A549 (cell line): ENCODE measurements around the gene GRIK4. TPM values are rescaled to one million over a fixed set of nuclear protein-coding genes. Genes with fewer than 3 reads are reported as not detected.

Experiments
- ATAC-seq, 2 experiments: fragments of 200-7000 bp in 1 of 2; fragments of >200 bp in 1 of 2; cut with Nextera tagmentation in 1 of 2; cut with Tn5 transposase in 1 of 2; 3 replicates each; pipeline versions ENCODE4 v1.8.0 to v1.9.1; 2018 to 2020; ENCODE audit warnings: mild to moderate bottlenecking in 1 of 2, moderate library complexity in 1 of 2
- CTCF ChIA-PET: fragments of 300-600 bp; sonication (Branson Sonifier 250); formaldehyde crosslinking; extraction: SDS; loops from one replicate; lab custom pipeline; 2021; ENCODE audit warnings: antibody characterized with exemption, inconsistent platforms; lab: Yijun Ruan, JAX
- POLR2A ChIA-PET: fragments of 350-600 bp; formaldehyde crosslinking; extraction: SDS; loops from one replicate; lab custom pipeline; 2021; ENCODE audit warnings: antibody characterized with exemption, inconsistent platforms; lab: Yijun Ruan, JAX
- DNase-seq, 2 experiments: peaks; one replicate each; pipeline versions ENCODE4 v3.0.0 to v3.0.0-alpha.2; 2011 to 2016; ENCODE audit warnings: low read depth in 1 of 2, low spot score in 1 of 2
- FAIRE-seq: peaks from 2 replicates; lab custom pipeline; 2011; peaks lifted over from hg19 to GRCh38; lab: Jason Lieb, UNC
- H3K27ac ChIP-seq, 2 experiments: fragments of >200 bp; sonication (Bioruptor Twin); formaldehyde crosslinking; 3 replicates each; pipeline ENCODE4 v1.5.1; 2016 to 2017
- H3K4me1 ChIP-seq: fragments of >200 bp; sonication (Bioruptor Twin); formaldehyde crosslinking; 3 replicates; pipeline ENCODE4 v1.6.1; 2016
- H3K4me2 ChIP-seq: fragments of >200 bp; sonication (Bioruptor Twin); formaldehyde crosslinking; 3 replicates; pipeline ENCODE4 v1.6.1; 2016
- H3K4me3 ChIP-seq: fragments of >200 bp; sonication (Bioruptor Twin); formaldehyde crosslinking; 3 replicates; pipeline ENCODE4 v1.5.1; 2016
- H3K9me3 ChIP-seq: fragments of >200 bp; sonication (Bioruptor Twin); formaldehyde crosslinking; 3 replicates; pipeline ENCODE4 v1.6.1; 2016
- BHLHE40 ChIP-seq: IDR thresholded peaks from 2 replicates; pipeline ENCODE4 v1.6.1; 2012; ENCODE audit warnings: low read depth, low read length, inconsistent platforms
- CBX2 ChIP-seq: fragments of 200-600 bp; sonication (generic); IDR thresholded peaks from 2 replicates; pipeline ENCODE4 v1.6.1; 2016; ENCODE audit warnings: low read depth, mild to moderate bottlenecking, borderline replicate concordance
- HEYL ChIP-seq: fragments of 250-450 bp; sonication (Bioruptor Pico); IDR thresholded peaks from 2 replicates; pipeline ENCODE4 v1.8.0; 2021; ENCODE audit warnings: mild to moderate bottlenecking, moderate library complexity
- HOXA7 ChIP-seq: fragments of 250-450 bp; sonication (Bioruptor Pico); IDR thresholded peaks from 2 replicates; pipeline ENCODE4 v1.5.0; 2020; ENCODE audit warnings: mild to moderate bottlenecking, moderate library complexity
- HOXB5 ChIP-seq: fragments of 250-450 bp; sonication (Bioruptor Pico); IDR thresholded peaks from 2 replicates; pipeline ENCODE4 v1.5.0; 2020; ENCODE audit warnings: mild to moderate bottlenecking, moderate library complexity
- JUNB ChIP-seq: fragments of >200 bp; sonication (Bioruptor Twin); formaldehyde crosslinking; IDR thresholded peaks from 2 replicates; pipeline ENCODE4 v1.6.1; 2016
- KDM1A ChIP-seq: fragments of 200-600 bp; sonication (generic); IDR thresholded peaks from 2 replicates; pipeline ENCODE4 v1.6.1; 2016; ENCODE audit warnings: low read depth, mild to moderate bottlenecking
- KDM5A ChIP-seq: fragments of 200-600 bp; sonication (generic); IDR thresholded peaks from 2 replicates; pipeline ENCODE4 v1.6.1; 2016; ENCODE audit warnings: antibody characterized with exemption, mild to moderate bottlenecking
- MAZ ChIP-seq: fragments of 150-350 bp; IDR thresholded peaks from 2 replicates; pipeline ENCODE4 v1.6.1; 2014; ENCODE audit warnings: antibody characterized with exemption, low read depth, low read length, borderline replicate concordance
- NFE2L2 ChIP-seq: fragments of 150-350 bp; conservative IDR thresholded peaks from 2 replicates; pipeline ENCODE4 v1.6.1; 2014; ENCODE audit warnings: low read length
- NR3C1 ChIP-seq: fragments of >200 bp; sonication (Bioruptor Twin); formaldehyde crosslinking; IDR thresholded peaks from 3 replicates; pipeline ENCODE4 v1.6.1; 2017
- RAD21 ChIP-seq, 2 experiments: fragments of >200 bp in 1 of 2; sonication (Bioruptor Twin) in 1 of 2; formaldehyde crosslinking in 1 of 2; IDR thresholded peaks in 1 of 2; conservative IDR thresholded peaks in 1 of 2; 2 replicates in 1 of 2; 3 replicates in 1 of 2; pipeline ENCODE4 v1.6.1; 2012 to 2018; ENCODE audit warnings: inconsistent platforms in 1 of 2
- RARB ChIP-seq: fragments of 250-450 bp; sonication (Bioruptor Pico); IDR thresholded peaks from 2 replicates; pipeline ENCODE4 v1.8.0; 2021; ENCODE audit warnings: mild to moderate bottlenecking, moderate library complexity
- SMC3 ChIP-seq: fragments of >200 bp; sonication (Bioruptor Twin); formaldehyde crosslinking; IDR thresholded peaks from 3 replicates; pipeline ENCODE4 v1.6.1; 2018; ENCODE audit warnings: inconsistent platforms
- TP53 ChIP-seq: fragments of 250-450 bp; sonication (Bioruptor Pico); IDR thresholded peaks from 2 replicates; pipeline ENCODE4 v1.5.0; 2021; ENCODE audit warnings: mild to moderate bottlenecking, moderate library complexity
- ZSCAN20 ChIP-seq: fragments of 250-450 bp; sonication (Bioruptor Pico); IDR thresholded peaks from 2 replicates; pipeline ENCODE4 v1.8.0; 2022; ENCODE audit warnings: mild to moderate bottlenecking, moderate library complexity
- WGBS: methylation state at CpG from one replicate; pipeline ENCODE4 v1.1.6; 2017; ENCODE audit errors: missing lambda C conversion rate; 5-methylcytosine and 5-hydroxymethylcytosine counted together
- polyA minus RNA-seq: library from RNA; depleted of rRNA, polyadenylated mRNA; stranded (reverse); fragments of >200 nt; gene quantifications from 2 replicates; pipeline ENCODE4 v1.2.3, GENCODE V29; 2011; rRNA and poly(A)+ RNA removed
- polyA plus RNA-seq, 4 experiments: library from polyadenylated mRNA; depleted of rRNA in 3 of 4; stranded (reverse); fragments of >200 nt; fragmentation: RNase III in 1 of 4; extraction: RNeasy Plus Mini Kit Qiagen cat#74134 plus additional on column Dnase treatment in 1 of 4; gene quantifications; 2 replicates in 3 of 4; 3 replicates in 1 of 4; pipeline ENCODE4 v1.2.3, GENCODE V29; 2011 to 2017
- TF ChIP-seq, protein P1 (sequence below): fragments of >200 bp; sonication (Bioruptor Twin); formaldehyde crosslinking; IDR thresholded peaks from 3 replicates; pipeline ENCODE4 v1.5.1; 2016
- TF ChIP-seq, protein P2 (sequence below): fragments of 150-350 bp; IDR thresholded peaks from 2 replicates; pipeline ENCODE4 v1.6.1; 2014; ENCODE audit warnings: low read depth, mild to moderate bottlenecking, low read length
- TF ChIP-seq, protein P3 (sequence below): fragments of 200-600 bp; sonication (generic); IDR thresholded peaks from 2 replicates; pipeline ENCODE4 v1.6.1; 2016; ENCODE audit warnings: antibody characterized with exemption, mild to moderate bottlenecking, moderate library complexity
- TF ChIP-seq, protein P4 (sequence below): fragments of >200 bp; sonication (Bioruptor Twin); formaldehyde crosslinking; IDR thresholded peaks from 2 replicates; pipeline ENCODE4 v1.6.1; 2016

Gene GRIK4, protein sequence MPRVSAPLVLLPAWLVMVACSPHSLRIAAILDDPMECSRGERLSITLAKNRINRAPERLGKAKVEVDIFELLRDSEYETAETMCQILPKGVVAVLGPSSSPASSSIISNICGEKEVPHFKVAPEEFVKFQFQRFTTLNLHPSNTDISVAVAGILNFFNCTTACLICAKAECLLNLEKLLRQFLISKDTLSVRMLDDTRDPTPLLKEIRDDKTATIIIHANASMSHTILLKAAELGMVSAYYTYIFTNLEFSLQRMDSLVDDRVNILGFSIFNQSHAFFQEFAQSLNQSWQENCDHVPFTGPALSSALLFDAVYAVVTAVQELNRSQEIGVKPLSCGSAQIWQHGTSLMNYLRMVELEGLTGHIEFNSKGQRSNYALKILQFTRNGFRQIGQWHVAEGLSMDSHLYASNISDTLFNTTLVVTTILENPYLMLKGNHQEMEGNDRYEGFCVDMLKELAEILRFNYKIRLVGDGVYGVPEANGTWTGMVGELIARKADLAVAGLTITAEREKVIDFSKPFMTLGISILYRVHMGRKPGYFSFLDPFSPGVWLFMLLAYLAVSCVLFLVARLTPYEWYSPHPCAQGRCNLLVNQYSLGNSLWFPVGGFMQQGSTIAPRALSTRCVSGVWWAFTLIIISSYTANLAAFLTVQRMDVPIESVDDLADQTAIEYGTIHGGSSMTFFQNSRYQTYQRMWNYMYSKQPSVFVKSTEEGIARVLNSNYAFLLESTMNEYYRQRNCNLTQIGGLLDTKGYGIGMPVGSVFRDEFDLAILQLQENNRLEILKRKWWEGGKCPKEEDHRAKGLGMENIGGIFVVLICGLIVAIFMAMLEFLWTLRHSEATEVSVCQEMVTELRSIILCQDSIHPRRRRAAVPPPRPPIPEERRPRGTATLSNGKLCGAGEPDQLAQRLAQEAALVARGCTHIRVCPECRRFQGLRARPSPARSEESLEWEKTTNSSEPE
- polyA plus RNA-seq (2011; rRNA removed) (0.01 and 0.03 TPM in 2 replicates), polyA plus RNA-seq (2017; fragmentation: RNase III; extraction: RNeasy Plus Mini Kit Qiagen cat#74134 plus additional on column Dnase treatment) (not detected in 3 replicates), polyA minus RNA-seq (0.24 TPM in 1 of 2 replicates, not detected in the other)
- polyA plus RNA-seq (2012; cell fraction: cytosol; rRNA removed): 0.01 TPM in 2 replicates
- polyA plus RNA-seq (2012; cell fraction: nucleus; rRNA removed): 0.01 TPM in 1 of 2 replicates, not detected in the other

DNA sequence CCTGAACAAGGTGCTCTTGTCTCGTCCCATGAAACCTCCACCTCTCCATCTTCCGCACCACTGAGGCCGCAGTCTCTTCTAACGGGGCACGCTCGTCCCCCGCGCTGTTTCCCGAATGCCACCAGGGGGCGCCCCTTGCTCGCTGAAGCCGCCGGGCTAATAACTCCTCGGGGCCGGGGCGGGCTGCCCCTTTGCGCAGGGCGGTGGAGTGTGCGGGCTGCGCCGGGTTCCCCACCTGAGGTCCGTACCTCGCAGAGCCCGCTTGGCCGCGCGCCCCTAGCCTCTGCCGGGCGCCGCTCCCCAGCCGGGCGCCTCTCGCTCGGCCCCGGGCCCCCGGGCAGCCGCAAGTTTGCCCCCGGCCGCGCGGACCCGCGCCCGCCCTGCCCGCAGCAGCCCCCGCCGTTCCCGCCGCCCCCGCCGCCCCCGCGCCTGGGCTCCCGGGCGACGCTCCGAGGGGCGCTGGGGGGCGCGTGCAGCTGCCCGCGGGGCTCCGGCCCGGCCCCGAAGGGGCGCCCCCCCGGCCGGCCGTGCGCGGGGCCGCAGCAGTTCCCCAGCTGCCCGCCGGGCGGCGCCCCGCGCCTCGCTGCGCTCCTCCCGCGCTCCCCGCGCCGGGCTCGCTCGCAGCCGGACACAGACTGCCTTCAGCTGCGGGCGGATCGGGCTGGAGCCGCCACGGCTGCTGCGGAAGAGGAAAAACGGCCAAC is at the start of gene GRIK4:
Gene GRIK4, plus strand, starts transcription at position 633 of the 704 bp plus-strand sequence. CDS start 148,571 bp downstream, outside the sequence.
- 0% methylated on average over 5 of the region's 95 CpGs for WGBS
- Histone ChIP-seq H3K27ac (peak within 1 kb of the TSS; percentile 66 to 90), H3K4me2 (peak within 1 kb of the TSS; percentile 98), H3K4me3 (peak within 1 kb of the TSS; percentile 70), H3K9me3 (no peaks in the 10 kb centered on the region), H3K4me1 (no peaks in the 10 kb centered on the region)
- TF ChIP-seq RARB (CRISPR knock-in tag) (no peak), SMC3 (peak; percentile 83), RAD21 (conservative IDR thresholded peaks at IDR 0.05 in 1 of 2, IDR thresholded peaks at IDR 0.05 in 1 of 2) (peak; percentile 89)
- TF ChIP-seq, protein P1, sequence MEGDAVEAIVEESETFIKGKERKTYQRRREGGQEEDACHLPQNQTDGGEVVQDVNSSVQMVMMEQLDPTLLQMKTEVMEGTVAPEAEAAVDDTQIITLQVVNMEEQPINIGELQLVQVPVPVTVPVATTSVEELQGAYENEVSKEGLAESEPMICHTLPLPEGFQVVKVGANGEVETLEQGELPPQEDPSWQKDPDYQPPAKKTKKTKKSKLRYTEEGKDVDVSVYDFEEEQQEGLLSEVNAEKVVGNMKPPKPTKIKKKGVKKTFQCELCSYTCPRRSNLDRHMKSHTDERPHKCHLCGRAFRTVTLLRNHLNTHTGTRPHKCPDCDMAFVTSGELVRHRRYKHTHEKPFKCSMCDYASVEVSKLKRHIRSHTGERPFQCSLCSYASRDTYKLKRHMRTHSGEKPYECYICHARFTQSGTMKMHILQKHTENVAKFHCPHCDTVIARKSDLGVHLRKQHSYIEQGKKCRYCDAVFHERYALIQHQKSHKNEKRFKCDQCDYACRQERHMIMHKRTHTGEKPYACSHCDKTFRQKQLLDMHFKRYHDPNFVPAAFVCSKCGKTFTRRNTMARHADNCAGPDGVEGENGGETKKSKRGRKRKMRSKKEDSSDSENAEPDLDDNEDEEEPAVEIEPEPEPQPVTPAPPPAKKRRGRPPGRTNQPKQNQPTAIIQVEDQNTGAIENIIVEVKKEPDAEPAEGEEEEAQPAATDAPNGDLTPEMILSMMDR: peak; percentile 64
- TF ChIP-seq, protein P2, sequence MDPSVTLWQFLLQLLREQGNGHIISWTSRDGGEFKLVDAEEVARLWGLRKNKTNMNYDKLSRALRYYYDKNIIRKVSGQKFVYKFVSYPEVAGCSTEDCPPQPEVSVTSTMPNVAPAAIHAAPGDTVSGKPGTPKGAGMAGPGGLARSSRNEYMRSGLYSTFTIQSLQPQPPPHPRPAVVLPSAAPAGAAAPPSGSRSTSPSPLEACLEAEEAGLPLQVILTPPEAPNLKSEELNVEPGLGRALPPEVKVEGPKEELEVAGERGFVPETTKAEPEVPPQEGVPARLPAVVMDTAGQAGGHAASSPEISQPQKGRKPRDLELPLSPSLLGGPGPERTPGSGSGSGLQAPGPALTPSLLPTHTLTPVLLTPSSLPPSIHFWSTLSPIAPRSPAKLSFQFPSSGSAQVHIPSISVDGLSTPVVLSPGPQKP: no peak
- FAIRE-seq: no peak
- ChIA-PET CTCF (interaction anchor here (0.5 to 3.8 kb wide), 38 partner anchors 8 to 683 kb away, joined by 3 to 58 read pairs (median 4); no protein-coding TSS in a partner anchor), POLR2A (no interaction called here)
- ATAC-seq: peak; percentile 82 to 93
- DNase-seq: peak; percentile 61 to 76

DNA sequence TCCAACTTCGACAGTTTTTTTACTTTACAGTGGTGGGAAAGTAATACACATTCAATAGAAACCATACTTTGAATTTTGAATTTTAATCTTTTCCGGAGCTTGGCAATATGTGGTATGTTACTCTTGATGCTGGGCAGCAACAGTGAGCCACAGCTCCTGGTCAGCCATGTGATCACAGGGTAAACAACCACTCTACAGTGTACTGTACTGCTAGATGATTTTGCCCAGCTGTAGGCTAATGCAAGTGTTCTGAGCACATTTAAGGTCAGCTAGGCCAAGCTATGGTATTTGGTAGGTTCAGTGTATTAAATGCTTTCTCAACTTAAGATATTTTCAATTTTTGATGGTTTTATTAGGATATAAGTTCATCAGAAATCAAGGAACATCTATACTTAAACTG is 48.7 kb upstream of the GRIK4 start:
- Histone ChIP-seq H3K9me3 (no peaks in the 10 kb centered on the region), H3K4me2 (no peak overlapping the region), H3K4me3 (no peak overlapping the region), H3K4me1 (no peaks in the 10 kb centered on the region), H3K27ac (no peak overlapping the region)
- DNase-seq (no peak), FAIRE-seq (no peak), ATAC-seq (no peak)
- ChIA-PET CTCF (no interaction called here), POLR2A (no interaction called here)
- WGBS: 88% methylated on average over 2 of the region's 2 CpGs
- TF ChIP-seq HOXB5 (CRISPR knock-in tag) (no peak), TP53 (CRISPR knock-in tag) (no peak), ZSCAN20 (CRISPR knock-in tag) (no peak), RARB (CRISPR knock-in tag) (no peak), MAZ (no peak), KDM5A (no peak), NFE2L2 (no peak), BHLHE40 (no peak), KDM1A (no peak), NR3C1 (no peak), CBX2 (no peak), HEYL (CRISPR knock-in tag) (no peak), HOXA7 (CRISPR knock-in tag) (no peak), JUNB (no peak)
- TF ChIP-seq, protein P1: no peak
- TF ChIP-seq, protein P3, sequence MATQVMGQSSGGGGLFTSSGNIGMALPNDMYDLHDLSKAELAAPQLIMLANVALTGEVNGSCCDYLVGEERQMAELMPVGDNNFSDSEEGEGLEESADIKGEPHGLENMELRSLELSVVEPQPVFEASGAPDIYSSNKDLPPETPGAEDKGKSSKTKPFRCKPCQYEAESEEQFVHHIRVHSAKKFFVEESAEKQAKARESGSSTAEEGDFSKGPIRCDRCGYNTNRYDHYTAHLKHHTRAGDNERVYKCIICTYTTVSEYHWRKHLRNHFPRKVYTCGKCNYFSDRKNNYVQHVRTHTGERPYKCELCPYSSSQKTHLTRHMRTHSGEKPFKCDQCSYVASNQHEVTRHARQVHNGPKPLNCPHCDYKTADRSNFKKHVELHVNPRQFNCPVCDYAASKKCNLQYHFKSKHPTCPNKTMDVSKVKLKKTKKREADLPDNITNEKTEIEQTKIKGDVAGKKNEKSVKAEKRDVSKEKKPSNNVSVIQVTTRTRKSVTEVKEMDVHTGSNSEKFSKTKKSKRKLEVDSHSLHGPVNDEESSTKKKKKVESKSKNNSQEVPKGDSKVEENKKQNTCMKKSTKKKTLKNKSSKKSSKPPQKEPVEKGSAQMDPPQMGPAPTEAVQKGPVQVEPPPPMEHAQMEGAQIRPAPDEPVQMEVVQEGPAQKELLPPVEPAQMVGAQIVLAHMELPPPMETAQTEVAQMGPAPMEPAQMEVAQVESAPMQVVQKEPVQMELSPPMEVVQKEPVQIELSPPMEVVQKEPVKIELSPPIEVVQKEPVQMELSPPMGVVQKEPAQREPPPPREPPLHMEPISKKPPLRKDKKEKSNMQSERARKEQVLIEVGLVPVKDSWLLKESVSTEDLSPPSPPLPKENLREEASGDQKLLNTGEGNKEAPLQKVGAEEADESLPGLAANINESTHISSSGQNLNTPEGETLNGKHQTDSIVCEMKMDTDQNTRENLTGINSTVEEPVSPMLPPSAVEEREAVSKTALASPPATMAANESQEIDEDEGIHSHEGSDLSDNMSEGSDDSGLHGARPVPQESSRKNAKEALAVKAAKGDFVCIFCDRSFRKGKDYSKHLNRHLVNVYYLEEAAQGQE: no peak
- TF ChIP-seq, protein P4, sequence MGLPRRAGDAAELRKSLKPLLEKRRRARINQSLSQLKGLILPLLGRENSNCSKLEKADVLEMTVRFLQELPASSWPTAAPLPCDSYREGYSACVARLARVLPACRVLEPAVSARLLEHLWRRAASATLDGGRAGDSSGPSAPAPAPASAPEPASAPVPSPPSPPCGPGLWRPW: no peak
